Caco-2 (cell line): ENCODE results near the gene CD46. TPM values are rescaled to one million over a fixed set of nuclear protein-coding genes. Genes with fewer than 3 reads are reported as not detected.

Source experiments
- BruUV-seq: library from RNA; stranded (reverse); fragments of 400-500 nt; replicated peaks from 2 replicates; lab custom pipeline; 2021; lab: Mats Ljungman, UMichigan
- CTCF ChIA-PET: fragments of 300-600 bp; sonication (Branson Sonifier 250); formaldehyde crosslinking; loops from one replicate; lab custom pipeline; 2022; ENCODE audit warnings: antibody characterized with exemption; lab: Charles Lee
- POLR2A ChIA-PET: fragments of 300-600 bp; sonication (Branson Sonifier 250); formaldehyde crosslinking; loops from one replicate; lab custom pipeline; 2022; ENCODE audit warnings: antibody characterized with exemption; lab: Charles Lee
- DNase-seq, 2 experiments: peaks; one replicate each; pipeline versions ENCODE4 v3.0.0 to v3.0.0-alpha.2; 2020 to 2022
- H3K27me3 ChIP-seq: replicated peaks from 2 replicates; pipeline ENCODE4 v1.6.0; 2011; ENCODE audit warnings: low read length; ENCODE audit not compliant: control insufficient read depth, insufficient read depth
- H3K36me3 ChIP-seq: 2 replicates; pipeline ENCODE4 v1.5.1; 2011; ENCODE audit warnings: low read length; ENCODE audit not compliant: control insufficient read depth, insufficient read depth
- H3K4me1 ChIP-seq: fragments of 250-450 bp; sonication (Bioruptor Pico); 2 replicates; pipeline ENCODE4 v1.5.1; 2020; ENCODE audit warnings: mild to moderate bottlenecking
- H3K4me3 ChIP-seq: 2 replicates; pipeline ENCODE4 v1.5.1; 2011; ENCODE audit warnings: low read depth, mild to moderate bottlenecking, control low read depth, low read length
- H3K9me3 ChIP-seq: fragments of 250-450 bp; sonication (Bioruptor Pico); 2 replicates; pipeline ENCODE4 v1.5.1; 2020; ENCODE audit warnings: mild to moderate bottlenecking, moderate library complexity
- H3K27ac Mint-ChIP-seq: one replicate; pipeline ENCODE4 v1.8.0; 2022; ENCODE audit warnings: mixed read lengths; ENCODE audit not compliant: unreplicated experiment
- H3K27me3 Mint-ChIP-seq: one replicate; pipeline ENCODE4 v1.8.0; 2022; ENCODE audit warnings: mixed read lengths; ENCODE audit not compliant: insufficient read depth, unreplicated experiment
- H3K36me3 Mint-ChIP-seq: one replicate; pipeline ENCODE4 v1.8.0; 2022; ENCODE audit warnings: mild to moderate bottlenecking, mixed read lengths; ENCODE audit not compliant: insufficient read depth, unreplicated experiment
- H3K4me1 Mint-ChIP-seq: one replicate; pipeline ENCODE4 v1.8.0; 2022; ENCODE audit warnings: low read depth, mixed read lengths; ENCODE audit not compliant: unreplicated experiment
- H3K4me3 Mint-ChIP-seq: one replicate; pipeline ENCODE4 v1.8.0; 2022; ENCODE audit warnings: mild to moderate bottlenecking, moderate library complexity, mixed read lengths; ENCODE audit not compliant: unreplicated experiment
- H3K9me3 Mint-ChIP-seq: one replicate; pipeline ENCODE4 v1.8.0; 2022; ENCODE audit warnings: mixed read lengths; ENCODE audit not compliant: unreplicated experiment
- intact Hi-C: fragments of 100-400 bp; cut with micrococcal nuclease; formaldehyde crosslinking; loops from one replicate; pipeline ENCODE4 v1.10.0; 2022; ENCODE audit not compliant: unreplicated experiment
- total RNA-seq: library from RNA; stranded (reverse); gene quantifications from 2 replicates; pipeline ENCODE4 v1.2.3, GENCODE V29; 2022
- TF ChIP-seq, protein P1 (sequence below), 2 experiments: fragments of 200-600 bp in 1 of 2; IDR thresholded peaks; 1 replicate in 1 of 2; 2 replicates in 1 of 2; pipeline versions ENCODE4 v1.5.1 to v1.8.0; 2011 to 2022; ENCODE audit warnings: antibody characterized with exemption in 1 of 2, control low read depth in 1 of 2, inconsistent platforms in 1 of 2, low read depth in 1 of 2, low read length in 1 of 2, mild to moderate bottlenecking in 1 of 2, moderate library complexity in 1 of 2; ENCODE audit not compliant: insufficient read depth in 1 of 2, severe bottlenecking in 1 of 2, unreplicated experiment in 1 of 2

CD46 gene
- total RNA-seq, 1 experiment from 2014 or later = 166 TPM

DNA sequence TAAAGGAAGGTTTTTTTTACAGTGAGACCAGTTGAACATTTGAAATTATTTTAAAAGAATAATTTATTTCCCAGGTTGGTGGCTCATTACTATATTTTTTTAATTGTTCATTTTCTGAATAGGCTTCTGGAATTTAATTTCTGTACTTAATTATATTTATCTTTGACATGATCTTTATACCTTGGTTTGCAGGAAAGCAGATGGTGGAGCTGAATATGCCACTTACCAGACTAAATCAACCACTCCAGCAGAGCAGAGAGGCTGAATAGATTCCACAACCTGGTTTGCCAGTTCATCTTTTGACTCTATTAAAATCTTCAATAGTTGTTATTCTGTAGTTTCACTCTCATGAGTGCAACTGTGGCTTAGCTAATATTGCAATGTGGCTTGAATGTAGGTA, 41.5 kb downstream of the CD46 start:
- Mint-ChIP-seq H3K36me3 (peaks cover 65% of the 10 kb centered on the region), H3K9me3 (no peaks in the 10 kb centered on the region), H3K4me3 (no peak overlapping the region), H3K27ac (no peak overlapping the region), H3K4me1 (peaks cover 30% of the 10 kb centered on the region), H3K27me3 (no peaks in the 10 kb centered on the region)
- ChIA-PET POLR2A (no interaction called here), CTCF (no interaction called here)
- intact Hi-C loops = no loop called here
- no peak overlapping the region for H3K4me3 ChIP-seq
- no TSS peak for BruUV-seq
- H3K9me3 ChIP-seq = no peaks in the 10 kb centered on the region
- peaks cover 40% of the 10 kb centered on the region for H3K4me1 ChIP-seq
- H3K36me3 ChIP-seq = peaks cover 1% of the 10 kb centered on the region; the same call in 1 of the 2 replicates
- H3K27me3 ChIP-seq = no peaks in the 10 kb centered on the region
- DNase-seq = no peak
- TF ChIP-seq, protein P1, sequence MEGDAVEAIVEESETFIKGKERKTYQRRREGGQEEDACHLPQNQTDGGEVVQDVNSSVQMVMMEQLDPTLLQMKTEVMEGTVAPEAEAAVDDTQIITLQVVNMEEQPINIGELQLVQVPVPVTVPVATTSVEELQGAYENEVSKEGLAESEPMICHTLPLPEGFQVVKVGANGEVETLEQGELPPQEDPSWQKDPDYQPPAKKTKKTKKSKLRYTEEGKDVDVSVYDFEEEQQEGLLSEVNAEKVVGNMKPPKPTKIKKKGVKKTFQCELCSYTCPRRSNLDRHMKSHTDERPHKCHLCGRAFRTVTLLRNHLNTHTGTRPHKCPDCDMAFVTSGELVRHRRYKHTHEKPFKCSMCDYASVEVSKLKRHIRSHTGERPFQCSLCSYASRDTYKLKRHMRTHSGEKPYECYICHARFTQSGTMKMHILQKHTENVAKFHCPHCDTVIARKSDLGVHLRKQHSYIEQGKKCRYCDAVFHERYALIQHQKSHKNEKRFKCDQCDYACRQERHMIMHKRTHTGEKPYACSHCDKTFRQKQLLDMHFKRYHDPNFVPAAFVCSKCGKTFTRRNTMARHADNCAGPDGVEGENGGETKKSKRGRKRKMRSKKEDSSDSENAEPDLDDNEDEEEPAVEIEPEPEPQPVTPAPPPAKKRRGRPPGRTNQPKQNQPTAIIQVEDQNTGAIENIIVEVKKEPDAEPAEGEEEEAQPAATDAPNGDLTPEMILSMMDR (IDR thresholded peaks at IDR 0.05; ENCODE audit: insufficient read depth in 1 of 2, low read depth in 1 of 2, low read length in 1 of 2, severe bottlenecking in 1 of 2, unreplicated experiment in 1 of 2) = no peak

DNA sequence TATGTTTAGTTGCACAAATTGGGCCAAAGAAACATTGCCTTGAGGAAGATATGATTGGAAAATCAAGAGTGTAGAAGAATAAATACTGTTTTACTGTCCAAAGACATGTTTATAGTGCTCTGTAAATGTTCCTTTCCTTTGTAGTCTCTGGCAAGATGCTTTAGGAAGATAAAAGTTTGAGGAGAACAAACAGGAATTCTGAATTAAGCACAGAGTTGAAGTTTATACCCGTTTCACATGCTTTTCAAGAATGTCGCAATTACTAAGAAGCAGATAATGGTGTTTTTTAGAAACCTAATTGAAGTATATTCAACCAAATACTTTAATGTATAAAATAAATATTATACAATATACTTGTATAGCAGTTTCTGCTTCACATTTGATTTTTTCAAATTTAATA, 43.0 kb downstream of the CD46 start:
- Mint-ChIP-seq H3K36me3 (peaks cover 69% of the 10 kb centered on the region), H3K4me1 (peaks cover 28% of the 10 kb centered on the region), H3K27me3 (no peaks in the 10 kb centered on the region), H3K4me3 (no peak overlapping the region), H3K9me3 (no peaks in the 10 kb centered on the region), H3K27ac (no peak overlapping the region)
- ChIA-PET POLR2A (no interaction called here), CTCF (no interaction called here)
- TF ChIP-seq, protein P1 (IDR thresholded peaks at IDR 0.05; ENCODE audit: insufficient read depth in 1 of 2, low read depth in 1 of 2, low read length in 1 of 2, severe bottlenecking in 1 of 2, unreplicated experiment in 1 of 2) = no peak
- H3K4me1 ChIP-seq = peaks cover 28% of the 10 kb centered on the region
- no peak overlapping the region for H3K4me3 ChIP-seq
- H3K9me3 ChIP-seq = no peaks in the 10 kb centered on the region
- BruUV-seq = TSS peak; percentile 53
- H3K27me3 ChIP-seq = no peaks in the 10 kb centered on the region
- no peak for DNase-seq
- intact Hi-C loops = no loop called here
- peaks cover 1% of the 10 kb centered on the region; the same call in 1 of the 2 replicates for H3K36me3 ChIP-seq

DNA sequence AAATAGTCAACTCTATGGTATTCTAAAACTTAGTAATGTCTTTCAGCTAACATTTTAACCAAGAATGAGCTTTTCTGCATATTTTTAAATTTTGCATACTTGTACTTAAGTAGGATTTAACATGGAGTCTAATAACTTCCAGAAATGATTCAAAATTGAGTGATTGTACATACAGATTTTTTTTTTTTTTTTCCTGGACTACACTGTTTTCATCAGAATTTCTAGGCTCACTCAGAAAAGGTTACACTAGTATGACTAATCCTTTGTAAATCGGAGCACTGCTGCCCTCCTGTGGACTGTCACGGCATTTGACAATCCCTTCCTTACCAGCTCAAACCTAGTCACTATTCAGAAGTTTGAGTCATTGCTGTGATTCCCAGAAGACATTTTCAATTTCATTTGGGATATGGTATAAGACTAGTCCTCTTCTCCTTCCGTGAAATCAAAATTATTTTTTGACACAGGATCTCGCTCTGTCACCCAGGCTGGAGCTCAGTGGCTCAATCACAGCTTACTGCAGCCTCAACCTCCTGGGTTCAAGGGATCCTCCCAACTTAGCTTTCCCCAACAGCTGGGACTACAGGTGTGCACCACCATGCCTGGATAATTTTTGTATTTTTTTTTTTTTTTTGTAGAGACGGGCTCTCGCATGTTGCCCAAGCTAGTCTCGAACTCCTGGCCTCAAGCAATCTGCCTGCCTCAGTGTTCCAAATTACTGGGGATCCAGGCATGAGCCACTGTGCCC, 45.5 kb downstream of the CD46 start:
- H3K27me3 ChIP-seq = no peaks in the 10 kb centered on the region
- no TSS peak for BruUV-seq
- peak; percentile 81 to 83 for DNase-seq
- CTCF ChIA-PET = interaction anchor here (0.7 to 1.9 kb wide), 21 partner anchors 9 to 1730 kb away, joined by 3 to 19 read pairs (median 5); partner anchors contain the start of gene CD46
- H3K36me3 Mint-ChIP-seq = peaks cover 77% of the 10 kb centered on the region
- H3K9me3 Mint-ChIP-seq = no peaks in the 10 kb centered on the region
- H3K36me3 ChIP-seq = peaks cover 1% of the 10 kb centered on the region; the same call in 1 of the 2 replicates
- H3K9me3 ChIP-seq = no peaks in the 10 kb centered on the region
- intact Hi-C loops = loop anchor here (1.0 kb wide), 3 partner anchors 45 to 98 kb away; partner anchors contain the start of gene CD46
- no peak overlapping the region for H3K4me3 Mint-ChIP-seq
- H3K27ac Mint-ChIP-seq = no peak overlapping the region
- H3K27me3 Mint-ChIP-seq = no peaks in the 10 kb centered on the region
- peaks cover 9% of the 10 kb centered on the region; the same call in 1 of the 2 replicates for H3K4me1 ChIP-seq
- POLR2A ChIA-PET = interaction anchor here (1.0 kb wide), 1 partner anchor 29 kb away, joined by 4 read pairs; no protein-coding TSS in a partner anchor
- H3K4me1 Mint-ChIP-seq = peaks cover 17% of the 10 kb centered on the region
- no peak overlapping the region for H3K4me3 ChIP-seq
- TF ChIP-seq, protein P1 (IDR thresholded peaks at IDR 0.05; ENCODE audit: insufficient read depth in 1 of 2, low read depth in 1 of 2, low read length in 1 of 2, severe bottlenecking in 1 of 2, unreplicated experiment in 1 of 2) = peak; percentile 65 to 80
